Panc1 (cell line): ENCODE data around the gene TMTC3. TPM values are rescaled to one million over a fixed set of nuclear protein-coding genes. Genes with fewer than 3 reads are reported as not detected.

Experiments used
- ATAC-seq: fragments of 200-7000 bp; cut with Tn5 transposase; 2 replicates; pipeline ENCODE4 v1.9.1; 2020; ENCODE audit warnings: mild to moderate bottlenecking, moderate library complexity
- BruUV-seq: library from RNA; stranded (reverse); fragments of 400-500 nt; replicated peaks from 2 replicates; lab custom pipeline; 2021; lab: Mats Ljungman, UMichigan
- CTCF ChIA-PET: fragments of 300-600 bp; sonication (Branson Sonifier 250); formaldehyde crosslinking; loops from one replicate; lab custom pipeline; 2022; ENCODE audit warnings: antibody characterized with exemption; lab: Charles Lee
- POLR2A ChIA-PET: fragments of 300-600 bp; sonication (Branson Sonifier 250); formaldehyde crosslinking; loops from one replicate; lab custom pipeline; 2022; ENCODE audit warnings: antibody characterized with exemption; lab: Charles Lee
- DNase-seq: peaks from one replicate; pipeline ENCODE4 v3.0.0-alpha.2; 2010; ENCODE audit warnings: low read depth, low spot score
- H3K27ac ChIP-seq: 2 replicates; pipeline ENCODE4 v1.5.1; 2011; ENCODE audit warnings: mild to moderate bottlenecking, low read length, inconsistent platforms
- H3K27me3 ChIP-seq: fragments of 200-500 bp; sonication (Bioruptor generic); 2 replicates; pipeline ENCODE4 v1.6.0; 2014; ENCODE audit warnings: low read length, inconsistent platforms; ENCODE audit not compliant: control insufficient read depth, insufficient read depth
- H3K36me3 ChIP-seq: fragments of 200-500 bp; sonication (Bioruptor generic); 2 replicates; pipeline ENCODE4 v1.5.1; 2014; ENCODE audit warnings: inconsistent platforms, mild to moderate bottlenecking, low read length, moderate library complexity; ENCODE audit not compliant: control insufficient read depth, insufficient read depth
- H3K4me1 ChIP-seq: 2 replicates; pipeline ENCODE4 v1.5.1; 2011; ENCODE audit warnings: inconsistent platforms, mild to moderate bottlenecking, low read length, moderate library complexity; ENCODE audit not compliant: control insufficient read depth, insufficient read depth
- H3K4me3 ChIP-seq, 2 experiments: 2 replicates each; pipeline ENCODE4 v1.5.1; 2011 to 2012; ENCODE audit warnings: low read depth in 2 of 2, low read length in 2 of 2, mild to moderate bottlenecking in 2 of 2, inconsistent platforms in 1 of 2, moderate library complexity in 1 of 2
- H3K9me3 ChIP-seq: fragments of 200-500 bp; sonication (Bioruptor generic); 2 replicates; pipeline ENCODE4 v1.5.1; 2014; ENCODE audit warnings: low read depth, mild to moderate bottlenecking, inconsistent platforms, low read length, moderate library complexity; ENCODE audit not compliant: control insufficient read depth, insufficient read depth
- POLR2AphosphoS5 ChIP-seq: IDR thresholded peaks from 2 replicates; pipeline ENCODE4 v1.6.1; 2012; ENCODE audit warnings: mild to moderate bottlenecking, low read depth, low read length, moderate library complexity
- REST ChIP-seq, 2 experiments: IDR thresholded peaks; 2 replicates each; pipeline ENCODE4 v1.6.1; 2011 to 2012; ENCODE audit warnings: low read depth in 2 of 2, control low read depth in 1 of 2, low read length in 1 of 2, mild to moderate bottlenecking in 1 of 2, moderate library complexity in 1 of 2; ENCODE audit not compliant: insufficient read depth in 1 of 2
- SIN3A ChIP-seq: IDR thresholded peaks from 2 replicates; pipeline ENCODE4 v1.6.1; 2012; ENCODE audit warnings: low read depth, mild to moderate bottlenecking, low read length, moderate library complexity, borderline replicate concordance; ENCODE audit not compliant: insufficient read depth
- TCF7L2 ChIP-seq: IDR thresholded peaks from 2 replicates; pipeline ENCODE4 v1.6.1; 2011; ENCODE audit warnings: mild to moderate bottlenecking, low read depth, low read length, inconsistent platforms
- in situ Hi-C: cut with HindIII; loops from 2 replicates; pipeline ENCODE4 v1.10.0; 2016; ENCODE audit warnings: low sequenced_read_pairs, low pct_unique_long_range_greater_than_20kb
- intact Hi-C: fragments of 100-400 bp; cut with micrococcal nuclease; formaldehyde crosslinking; loops from one replicate; pipeline ENCODE4 v1.10.0; 2022; ENCODE audit not compliant: unreplicated experiment
- total RNA-seq: library from RNA; stranded (reverse); gene quantifications from one replicate; pipeline ENCODE4 v1.2.1, GENCODE V29; 2021; ENCODE audit not compliant: unreplicated experiment
- TF ChIP-seq, protein P1 (sequence below): fragments of 450-650 bp; IDR thresholded peaks from 2 replicates; pipeline ENCODE4 v1.5.1; 2017; ENCODE audit warnings: mild to moderate bottlenecking

Gene TMTC3
- total RNA-seq, 1 experiment from 2014 or later = 21.6 TPM

DNA sequence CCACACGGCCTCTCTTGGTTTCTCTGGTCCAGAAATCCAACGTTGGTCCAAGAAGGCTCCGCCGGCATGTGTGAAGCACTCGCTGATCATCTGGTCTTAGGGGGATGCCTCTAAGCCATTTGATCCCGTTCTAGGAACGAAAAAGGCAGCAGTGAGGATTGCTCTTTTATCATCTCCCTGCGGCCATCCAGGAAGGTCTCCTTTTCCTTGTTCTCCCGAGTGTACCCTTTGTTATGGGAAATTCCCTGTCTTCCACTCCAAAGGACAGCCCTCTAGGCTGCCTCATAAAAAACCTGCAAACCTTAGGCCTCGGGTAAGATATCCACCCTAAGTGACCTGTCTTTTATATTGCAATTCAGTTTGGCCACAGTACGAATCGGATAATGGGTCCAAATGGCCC, 85.8 kb downstream of the TMTC3 start:
- H3K4me1 ChIP-seq = no peaks in the 10 kb centered on the region
- no TSS peak for BruUV-seq
- in situ Hi-C loops = no loop called here
- no peak overlapping the region for H3K4me3 ChIP-seq
- H3K27ac ChIP-seq = no peak overlapping the region
- H3K36me3 ChIP-seq = no peaks in the 10 kb centered on the region
- DNase-seq = no peak
- POLR2A ChIA-PET = no interaction called here
- intact Hi-C loops = no loop called here
- H3K9me3 ChIP-seq = no peaks in the 10 kb centered on the region
- no peaks in the 10 kb centered on the region for H3K27me3 ChIP-seq
- CTCF ChIA-PET = no interaction called here
- ATAC-seq = no peak
- TF ChIP-seq, protein P1, sequence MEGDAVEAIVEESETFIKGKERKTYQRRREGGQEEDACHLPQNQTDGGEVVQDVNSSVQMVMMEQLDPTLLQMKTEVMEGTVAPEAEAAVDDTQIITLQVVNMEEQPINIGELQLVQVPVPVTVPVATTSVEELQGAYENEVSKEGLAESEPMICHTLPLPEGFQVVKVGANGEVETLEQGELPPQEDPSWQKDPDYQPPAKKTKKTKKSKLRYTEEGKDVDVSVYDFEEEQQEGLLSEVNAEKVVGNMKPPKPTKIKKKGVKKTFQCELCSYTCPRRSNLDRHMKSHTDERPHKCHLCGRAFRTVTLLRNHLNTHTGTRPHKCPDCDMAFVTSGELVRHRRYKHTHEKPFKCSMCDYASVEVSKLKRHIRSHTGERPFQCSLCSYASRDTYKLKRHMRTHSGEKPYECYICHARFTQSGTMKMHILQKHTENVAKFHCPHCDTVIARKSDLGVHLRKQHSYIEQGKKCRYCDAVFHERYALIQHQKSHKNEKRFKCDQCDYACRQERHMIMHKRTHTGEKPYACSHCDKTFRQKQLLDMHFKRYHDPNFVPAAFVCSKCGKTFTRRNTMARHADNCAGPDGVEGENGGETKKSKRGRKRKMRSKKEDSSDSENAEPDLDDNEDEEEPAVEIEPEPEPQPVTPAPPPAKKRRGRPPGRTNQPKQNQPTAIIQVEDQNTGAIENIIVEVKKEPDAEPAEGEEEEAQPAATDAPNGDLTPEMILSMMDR = no peak
- no peak for TF ChIP-seq SIN3A

- TF ChIP-seq TCF7L2 (no peak), SIN3A (no peak), POLR2AphosphoS5 (no peak), REST (IDR thresholded peaks at IDR 0.05; ENCODE audit: insufficient read depth in 1 of 2, low read depth in 2 of 2, low read length in 1 of 2) (no peak)
- TF ChIP-seq, protein P1 = no peak
- intact Hi-C loops = no loop called here
- no peak overlapping the region for H3K27ac ChIP-seq
- DNase-seq (no peak), ATAC-seq (no peak)
- in situ Hi-C loops = no loop called here
- H3K9me3 ChIP-seq = no peaks in the 10 kb centered on the region
- H3K4me1 ChIP-seq = no peaks in the 10 kb centered on the region
- H3K27me3 ChIP-seq = no peaks in the 10 kb centered on the region
- no TSS peak for BruUV-seq
- ChIA-PET POLR2A (no interaction called here), CTCF (no interaction called here)
- H3K36me3 ChIP-seq = no peaks in the 10 kb centered on the region
- no peak overlapping the region for H3K4me3 ChIP-seq
These were observed 86.6 kb downstream of the TMTC3 start for GRCh38 chr12:88228720-88229119.
